Ramos (cell line): ENCODE measurements around the gene RBMXL3.
"Not testable (repeated sequence)": the region's sequence is repeated elsewhere in the genome, so short reads cannot be mapped to it uniquely, and the experiment has no call there.

Experiments used
- in situ Hi-C: fragments of 300-500 bp; cut with MboI; formaldehyde crosslinking; loops from one replicate; pipeline ENCODE4 v1.14.3; 2022; ENCODE audit warnings: low sequenced_read_pairs; ENCODE audit not compliant: unreplicated experiment

RBMXL3 gene

DNA sequence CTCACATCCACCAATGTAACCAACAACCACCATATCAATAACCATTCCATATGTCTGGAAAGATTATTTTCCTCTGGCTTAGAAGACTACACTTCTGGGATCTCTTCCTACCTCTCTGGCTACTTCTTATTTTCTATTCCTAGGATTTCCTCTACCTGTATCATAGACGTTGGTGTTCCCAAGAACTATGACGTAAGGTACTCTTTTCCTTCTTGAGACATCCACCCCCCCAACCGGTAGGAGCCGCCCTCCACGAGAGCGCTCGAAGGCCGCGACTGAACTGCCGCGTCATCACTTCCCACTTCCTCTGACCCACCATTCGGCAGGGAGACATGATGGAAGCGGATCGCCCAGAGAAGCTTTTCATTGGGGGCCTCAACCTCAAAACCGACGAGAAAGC lies at the start of gene RBMXL3:
TSS of gene RBMXL3 (plus strand) at position 301 of the 400 bp plus-strand sequence. CDS start at position 333, 32 bp downstream.
- in situ Hi-C loops, result no loop called here

DNA sequence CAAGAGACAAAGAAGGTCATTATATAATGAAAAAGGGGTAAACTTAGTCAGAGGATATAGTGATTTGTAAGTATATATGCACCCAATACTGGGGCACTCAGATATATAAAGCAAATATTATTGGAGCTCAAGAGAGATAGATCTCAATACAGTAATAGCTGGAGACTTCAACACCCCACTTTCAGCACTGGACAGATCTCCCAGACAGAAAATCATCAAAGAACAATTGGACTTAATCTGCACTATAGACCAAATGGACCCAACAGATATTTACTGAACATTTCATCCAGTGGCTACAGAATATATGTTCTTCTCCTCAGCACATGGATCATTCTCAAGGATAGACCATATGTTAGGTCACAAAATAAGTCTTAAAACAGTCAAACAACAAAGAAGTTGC lies 47.2 kb upstream of the RBMXL3 start:
- in situ Hi-C loops, result no loop called here

DNA sequence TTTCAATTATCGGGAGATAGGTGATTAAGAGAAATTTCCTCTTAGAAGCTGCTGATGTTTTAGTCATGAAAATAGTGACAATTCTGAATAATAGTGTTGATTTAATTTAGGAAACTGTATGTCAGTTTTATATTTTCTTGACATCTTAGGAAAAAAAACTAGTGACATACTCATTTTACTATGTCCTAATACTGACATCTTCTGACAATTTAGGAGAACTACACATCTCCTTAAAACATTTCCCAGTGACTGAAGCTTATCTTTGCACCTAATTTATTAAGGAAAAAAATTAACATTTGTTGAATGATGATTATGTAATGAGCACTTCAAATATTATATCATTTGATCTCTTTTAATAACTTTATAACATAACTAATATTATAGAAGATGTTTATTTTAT lies 42.0 kb upstream of the RBMXL3 start:
- in situ Hi-C loops, result no loop called here

DNA sequence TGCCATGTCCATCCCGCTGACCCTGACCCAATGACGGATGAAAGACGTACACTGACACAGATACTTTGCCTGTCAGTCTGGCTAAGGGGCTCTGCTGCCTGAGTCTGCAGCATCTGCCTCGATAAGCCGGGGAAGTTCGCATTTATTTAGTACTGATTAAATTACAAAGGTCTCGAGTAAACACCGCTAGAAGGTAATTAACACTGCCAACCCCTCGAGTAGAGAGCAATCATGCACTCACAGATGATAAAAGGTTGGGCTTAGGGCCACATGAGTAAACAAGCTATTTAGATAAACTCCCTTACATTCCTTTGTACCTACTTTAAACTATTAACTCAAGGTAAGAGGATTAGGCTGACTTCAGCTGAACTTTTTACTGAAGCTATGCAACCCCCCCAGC lies 16.0 kb upstream of the RBMXL3 start:
- in situ Hi-C loops, result no loop called here

DNA sequence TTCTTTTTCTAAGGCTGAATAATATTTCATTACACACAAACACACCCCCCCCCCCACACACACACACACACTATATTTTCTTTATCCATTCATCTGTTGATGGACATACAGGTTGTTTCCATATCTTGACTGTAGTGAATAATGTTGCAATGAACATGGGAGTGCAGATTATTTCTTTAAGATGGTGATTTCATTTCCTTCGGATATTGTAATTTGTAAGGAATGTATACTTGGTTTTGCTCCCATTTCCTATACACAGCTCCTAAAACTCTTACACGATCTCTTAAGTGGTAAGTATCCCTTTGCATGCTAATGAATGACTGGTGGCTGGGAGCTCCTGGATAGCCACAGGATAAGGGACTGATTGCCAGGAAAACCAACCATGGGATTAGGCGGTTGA lies 14.7 kb upstream of the RBMXL3 start:
- in situ Hi-C loops, result no loop called here

DNA sequence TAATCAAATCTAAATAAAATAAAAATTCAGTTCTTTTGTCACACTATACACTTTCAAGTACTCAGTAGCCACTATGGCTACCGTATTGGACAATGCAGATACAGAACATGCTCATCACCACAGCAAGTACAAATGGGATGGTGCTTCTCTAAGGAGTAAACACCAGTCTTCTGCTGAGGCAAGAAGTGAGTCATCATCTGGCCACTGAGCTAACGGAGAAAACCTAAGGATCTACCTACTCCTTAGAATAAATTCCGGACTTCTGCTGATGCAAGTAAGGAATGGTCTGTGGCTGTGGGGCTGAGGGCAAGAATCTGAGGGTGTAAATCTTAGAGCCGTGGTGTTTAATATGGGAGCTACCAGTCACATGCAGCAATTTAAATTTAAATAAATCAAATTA lies 11.3 kb upstream of the RBMXL3 start:
- in situ Hi-C loops, result no loop called here

DNA sequence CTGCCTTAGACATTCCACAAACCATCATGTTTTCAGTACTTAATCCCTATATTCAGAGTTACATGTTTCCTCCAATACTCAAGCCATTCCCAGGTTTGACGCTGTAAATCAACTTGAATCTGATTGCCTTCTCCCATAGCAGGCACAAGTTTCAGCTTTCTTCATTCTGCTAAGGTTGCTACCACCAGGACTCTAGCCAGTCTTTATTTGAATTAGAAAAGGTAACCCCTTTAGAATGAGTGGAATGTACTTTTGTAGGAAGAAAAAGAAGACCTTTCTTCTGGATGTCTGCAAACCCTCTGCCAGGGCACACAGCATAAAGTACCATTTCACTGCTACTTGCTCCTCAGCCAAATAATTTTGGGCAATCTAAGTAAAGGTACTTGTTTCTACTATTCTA lies 10.7 kb upstream of the RBMXL3 start:
- in situ Hi-C loops, result no loop called here

DNA sequence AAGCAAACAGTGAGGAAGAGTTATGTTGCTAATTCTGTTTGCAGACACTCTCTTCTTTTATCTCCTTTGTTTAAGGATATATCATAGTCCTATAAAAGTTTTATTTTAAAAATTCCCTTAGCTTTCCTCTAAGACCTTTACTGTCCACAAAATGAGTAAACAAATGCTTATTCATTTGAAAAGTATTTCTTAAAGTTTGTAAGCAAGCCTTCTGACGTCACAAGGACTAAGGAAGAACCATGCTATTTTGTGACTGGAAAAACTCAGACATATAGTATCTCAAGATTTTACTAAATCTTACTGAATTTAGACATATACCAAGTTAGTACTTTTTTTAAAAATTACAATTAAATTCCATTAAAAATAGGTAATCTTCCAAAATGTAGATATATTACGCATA lies 5.2 kb upstream of the RBMXL3 start:
- in situ Hi-C loops, result no loop called here

DNA sequence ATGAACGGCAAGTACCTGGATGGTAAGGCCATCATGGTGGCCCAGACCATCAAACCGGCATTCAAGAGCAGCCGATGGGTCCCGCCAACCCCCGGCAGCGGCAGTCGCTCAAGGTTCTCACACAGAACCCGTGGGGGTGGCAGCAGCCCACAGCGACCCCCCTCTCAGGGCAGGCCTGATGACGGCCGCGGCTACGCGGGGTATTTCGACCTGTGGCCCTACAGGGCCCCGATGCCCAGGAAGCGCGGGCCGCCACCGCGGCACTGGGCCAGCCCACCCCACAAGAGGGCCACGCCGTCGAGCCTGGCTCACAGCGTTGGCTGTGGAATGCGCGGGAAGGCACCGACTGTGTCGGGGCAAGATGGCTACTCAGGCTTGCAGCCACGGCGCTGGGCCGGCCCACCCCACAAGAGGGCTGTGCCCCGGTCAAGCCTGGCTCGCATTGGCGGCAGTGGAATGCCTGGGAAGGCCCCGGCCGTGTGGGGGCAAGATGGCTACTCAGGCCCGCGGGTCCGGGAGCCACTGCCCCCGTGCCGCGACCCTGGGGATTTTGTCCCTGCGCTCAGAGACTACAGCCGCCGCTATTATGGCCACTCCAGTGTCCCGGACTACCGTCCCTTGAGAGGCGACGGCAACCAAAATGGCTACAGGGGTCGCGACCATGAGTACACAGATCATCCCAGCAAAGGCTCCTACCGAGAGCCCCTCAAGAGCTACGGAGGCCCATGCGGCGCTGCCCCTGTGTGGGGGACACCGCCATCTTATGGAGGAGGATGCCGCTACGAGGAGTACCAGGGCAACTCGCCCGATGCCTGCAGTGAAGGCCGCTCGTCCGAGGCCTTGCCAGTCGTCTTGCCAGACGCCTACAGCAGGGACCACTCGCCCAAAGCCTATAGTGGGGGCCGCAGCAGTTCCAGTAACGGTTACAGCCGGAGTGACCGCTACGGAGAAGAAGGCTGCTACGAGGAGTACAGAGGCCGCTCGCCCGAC lies 731 bp downstream of the RBMXL3 start:
- in situ Hi-C loops, result no loop called here

DNA sequence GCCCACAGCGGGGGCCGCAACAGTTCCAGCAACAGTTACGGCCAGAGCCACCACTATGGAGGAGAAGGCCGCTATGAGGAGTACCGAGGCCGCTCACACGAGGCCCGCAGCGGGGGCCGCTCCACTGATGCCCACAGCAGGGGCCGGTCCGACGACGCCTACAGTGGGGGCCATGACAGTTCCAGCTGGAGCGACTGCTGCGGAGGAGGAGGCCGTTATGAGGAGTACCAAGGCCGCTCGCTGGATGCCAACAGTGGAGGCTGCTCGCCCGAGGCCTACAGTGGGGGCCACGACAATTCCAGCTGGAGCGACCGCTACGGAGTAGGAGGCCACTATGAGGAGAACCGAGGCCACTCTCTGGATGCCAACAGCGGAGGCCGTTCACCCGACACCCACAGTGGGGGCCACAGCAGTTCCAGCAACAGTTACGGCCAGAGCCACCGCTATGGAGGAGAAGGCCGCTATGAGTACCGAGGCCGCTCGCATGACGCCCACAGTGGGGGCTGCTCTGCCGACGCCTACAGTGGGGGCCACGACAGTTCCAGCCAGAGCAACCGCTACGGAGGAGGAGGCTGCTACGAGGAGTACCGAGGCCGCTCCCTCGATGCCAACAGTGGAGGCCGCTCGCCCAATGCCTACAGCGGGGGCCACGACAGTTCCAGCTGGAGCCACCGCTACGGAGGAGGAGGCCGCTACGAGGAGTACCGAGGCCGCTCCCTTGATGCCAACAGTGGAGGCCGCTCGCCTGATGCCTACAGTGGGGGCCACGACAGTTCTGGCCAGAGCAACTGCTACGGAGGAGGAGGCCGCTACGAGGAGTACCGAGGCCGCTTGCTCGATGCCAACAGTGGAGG lies 1.7 kb downstream of the RBMXL3 start:
- in situ Hi-C loops, result no loop called here

DNA sequence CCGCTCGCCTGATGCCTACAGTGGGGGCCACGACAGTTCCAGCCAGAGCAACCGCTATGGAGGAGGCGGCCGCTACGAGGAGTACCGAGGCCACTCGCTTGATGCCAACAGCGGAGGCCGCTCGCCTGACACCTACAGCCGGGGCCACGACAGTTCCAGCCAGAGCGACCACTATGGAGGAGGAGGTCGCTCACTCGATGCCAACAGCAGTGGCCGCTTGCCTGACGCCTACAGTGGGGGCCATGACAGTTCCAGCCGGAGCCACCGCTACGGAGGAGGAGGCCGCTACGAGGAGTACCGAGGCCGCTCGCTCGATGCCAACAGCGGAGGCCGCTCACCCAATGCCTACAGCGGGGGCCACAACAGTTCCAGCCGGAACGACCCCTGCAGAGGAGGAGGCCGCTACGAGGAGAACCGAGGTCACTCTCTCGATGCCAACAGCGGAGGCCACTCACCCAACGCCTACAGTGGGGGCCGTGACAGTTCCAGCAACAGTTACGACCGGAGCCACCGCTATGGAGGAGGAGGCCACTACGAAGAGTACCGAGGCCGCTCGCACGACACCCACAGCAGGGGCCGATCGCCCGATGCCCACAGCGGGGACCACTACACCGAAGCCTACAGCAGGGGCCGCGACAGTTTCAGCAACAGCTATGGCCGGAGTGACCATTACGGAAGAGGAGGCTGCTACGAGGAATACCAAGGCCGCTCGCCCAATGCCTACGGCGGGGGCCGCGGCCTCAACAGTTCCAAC lies 2.5 kb downstream of the RBMXL3 start:
- in situ Hi-C loops, result no loop called here

DNA sequence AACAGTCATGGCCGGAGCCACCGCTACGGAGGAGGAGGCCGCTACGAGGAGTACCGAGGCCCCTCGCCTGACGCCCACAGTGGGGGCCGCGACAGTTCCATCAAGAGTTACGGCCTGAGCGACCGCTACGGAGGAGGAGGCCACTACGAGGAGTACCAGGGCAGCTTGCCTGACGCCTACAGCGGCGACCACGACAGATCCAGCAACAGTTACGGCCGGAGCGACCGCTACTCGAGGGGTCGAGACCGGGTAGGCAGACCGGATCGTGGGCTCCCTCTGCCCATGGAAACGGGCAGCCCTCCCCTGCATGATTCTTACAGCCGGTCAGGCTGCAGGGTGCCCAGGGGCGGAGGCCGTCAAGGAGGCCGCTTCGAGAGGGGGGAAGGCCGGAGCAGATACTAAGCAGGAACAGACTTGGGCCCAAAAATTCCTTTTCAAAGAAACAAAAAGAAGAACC lies 3.1 kb downstream of the RBMXL3 start:
- in situ Hi-C loops, result no loop called here

DNA sequence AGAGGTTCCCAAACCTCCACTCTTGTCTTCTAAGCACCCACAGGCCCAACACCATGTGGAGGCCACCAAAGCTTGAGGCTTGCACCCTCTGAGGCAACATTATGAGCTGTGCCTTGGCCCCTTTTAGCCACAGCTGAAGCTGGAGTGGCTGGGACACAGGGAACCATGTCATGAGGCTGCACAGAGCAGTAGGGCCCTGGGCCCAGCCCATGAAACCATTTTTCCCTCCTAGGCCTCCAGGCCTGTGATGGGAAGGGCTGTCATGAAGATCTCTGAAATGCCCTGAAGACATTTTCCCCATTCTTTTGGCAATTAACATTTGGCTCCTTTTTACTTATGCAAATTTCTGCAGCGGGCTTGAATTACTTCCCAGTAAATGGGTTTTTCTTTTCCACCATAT lies 14.8 kb downstream of the RBMXL3 start:
- in situ Hi-C loops, result no loop called here

DNA sequence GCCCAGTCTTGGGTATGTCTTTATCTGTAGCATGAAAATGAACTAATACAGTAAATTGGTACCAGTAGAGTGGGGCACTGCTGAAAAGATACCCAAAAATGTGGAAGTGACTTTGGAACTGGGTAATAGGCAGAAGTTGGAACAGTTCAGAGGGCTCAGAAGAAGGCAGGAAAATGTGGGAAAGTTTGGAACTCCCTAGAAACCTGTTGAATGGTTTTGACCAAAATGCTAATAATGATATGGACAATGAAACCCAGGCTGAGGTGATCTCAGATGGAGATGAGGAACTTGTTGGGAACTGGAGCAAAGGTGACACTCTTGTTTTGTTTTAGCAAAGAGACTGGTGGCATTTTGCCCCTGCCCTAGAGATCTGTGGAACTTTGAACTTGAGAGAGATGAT lies 20.3 kb downstream of the RBMXL3 start:
- in situ Hi-C loops, result not testable (repeated sequence)

DNA sequence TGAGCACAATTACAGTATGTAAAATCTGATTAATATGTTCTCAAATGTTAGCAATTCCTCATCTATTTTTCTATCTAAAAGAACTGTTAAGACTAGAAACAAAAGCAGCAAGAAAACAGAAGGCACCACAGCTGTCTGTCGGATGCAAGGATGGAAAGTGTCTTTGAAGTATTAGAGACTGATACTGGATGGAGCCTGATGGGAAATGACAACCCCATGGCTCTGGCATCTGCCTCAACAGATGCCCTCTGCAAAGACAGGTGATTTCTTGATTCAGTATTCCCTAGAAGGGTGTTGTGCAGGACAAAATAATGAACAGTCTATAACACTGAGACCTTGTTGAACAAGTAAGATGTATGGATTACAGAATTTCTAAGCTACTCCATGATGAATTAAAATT lies 24.9 kb downstream of the RBMXL3 start:
- in situ Hi-C loops, result no loop called here

DNA sequence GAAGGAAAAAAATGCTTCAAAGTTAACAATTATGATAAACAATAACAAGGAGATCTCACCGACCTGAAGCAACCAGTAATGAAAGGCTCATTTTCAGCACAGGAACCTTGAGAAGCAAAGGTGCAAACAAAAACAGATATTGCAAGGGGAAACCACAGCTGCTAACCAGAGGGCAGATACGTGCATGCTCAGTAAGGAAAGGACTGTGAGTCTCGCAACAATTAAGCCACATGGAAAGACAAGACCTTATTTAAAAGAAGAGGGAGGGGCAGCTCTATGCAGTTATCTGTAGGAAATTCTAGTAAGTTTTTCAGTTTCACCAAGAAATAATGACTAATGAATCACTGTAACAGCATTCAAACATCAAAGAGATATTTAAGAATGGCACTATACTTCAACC lies 25.4 kb downstream of the RBMXL3 start:
- in situ Hi-C loops, result no loop called here

DNA sequence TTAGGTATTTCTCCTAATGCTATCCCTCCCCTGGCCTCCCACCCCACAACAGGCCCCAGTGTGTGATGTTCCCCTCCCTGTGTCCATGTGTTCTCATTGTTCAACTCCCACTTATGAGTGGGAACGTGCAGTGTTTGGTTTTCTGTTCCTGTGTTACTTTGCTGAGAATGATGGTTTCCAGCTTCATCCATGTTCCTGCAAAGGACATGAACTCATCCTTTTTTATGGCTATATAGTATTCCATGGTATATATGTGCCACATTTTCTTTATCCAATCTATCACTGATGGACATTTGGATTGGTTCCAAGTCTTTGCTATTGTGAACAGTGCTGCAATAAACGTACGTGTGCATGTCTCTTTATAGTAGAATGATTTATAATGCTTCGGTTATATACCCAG lies 28.1 kb downstream of the RBMXL3 start:
- in situ Hi-C loops, result not testable (repeated sequence)

DNA sequence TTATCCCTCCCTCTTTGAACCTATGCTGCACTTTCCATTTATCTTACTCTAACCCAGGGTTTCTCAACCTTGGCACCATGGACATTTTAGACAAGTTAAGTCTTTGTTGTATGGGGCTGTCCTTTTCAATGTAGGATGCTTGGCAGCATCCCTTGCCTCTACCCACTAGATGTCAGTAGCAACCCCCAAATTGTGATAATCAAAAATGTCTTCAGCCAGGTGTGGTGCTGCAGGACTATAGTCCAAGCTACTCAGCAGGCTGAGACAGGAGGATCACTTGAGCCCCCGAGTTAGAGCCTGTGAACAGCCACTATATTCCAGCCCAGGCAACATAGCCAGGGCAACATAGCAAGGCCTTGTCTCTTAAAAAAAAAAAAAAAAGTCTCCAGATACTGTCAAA lies 37.7 kb downstream of the RBMXL3 start:
- in situ Hi-C loops, result no loop called here

DNA sequence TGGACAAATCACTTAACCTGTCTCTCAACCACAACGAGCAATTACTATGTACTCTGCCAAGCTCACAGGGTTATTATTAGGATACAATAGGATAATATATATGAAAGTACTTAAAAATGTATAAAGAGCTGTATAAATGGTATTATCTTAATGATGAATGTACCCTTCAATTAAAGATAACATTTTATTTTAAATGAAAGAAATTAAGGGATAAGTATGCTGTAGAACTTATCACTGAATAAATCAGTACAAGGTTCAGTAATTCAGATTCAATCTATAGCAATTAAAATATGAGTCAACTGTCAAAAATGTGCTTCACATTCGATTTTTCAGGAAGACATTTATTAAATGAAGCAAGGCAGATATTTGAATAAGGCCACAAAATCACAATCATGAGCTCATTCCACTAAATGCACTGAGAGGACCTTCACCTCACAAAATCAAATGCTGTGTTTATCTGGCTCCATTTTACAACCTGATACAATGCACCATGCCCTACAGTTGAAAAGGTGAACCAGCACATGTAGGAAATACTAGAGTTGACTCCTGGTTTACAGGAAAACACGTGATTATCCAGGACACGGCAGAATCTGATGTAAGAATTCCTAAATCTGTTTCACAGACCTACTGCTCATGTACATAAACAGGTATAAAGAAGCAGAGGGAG lies 40.3 kb downstream of the RBMXL3 start:
- in situ Hi-C loops, result no loop called here

DNA sequence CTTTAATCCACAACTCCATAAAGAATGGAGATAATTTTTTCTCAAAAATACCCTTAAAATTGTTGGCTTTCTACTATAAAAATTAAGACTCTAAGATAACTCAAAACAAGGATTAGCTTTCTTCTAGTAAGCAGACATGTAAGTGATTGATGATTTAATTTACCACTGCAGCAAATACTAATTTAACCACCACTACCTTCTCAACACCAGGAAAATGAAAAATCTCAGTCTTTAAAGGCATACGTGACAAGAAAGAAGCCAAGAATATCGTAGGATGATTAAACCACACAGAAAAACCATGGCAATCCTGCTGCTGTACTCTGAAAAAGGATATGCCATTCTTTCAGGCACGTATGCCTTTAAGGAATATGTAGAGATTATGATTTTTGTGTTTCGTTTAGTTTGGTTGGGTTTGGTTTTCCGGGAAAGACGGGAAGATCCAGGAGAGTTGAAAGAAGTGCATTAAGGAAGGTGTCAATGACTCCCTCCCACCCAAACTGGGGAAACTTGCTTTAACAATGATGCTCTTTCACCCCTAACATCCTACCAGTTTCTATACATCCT lies 43.8 kb downstream of the RBMXL3 start:
- in situ Hi-C loops, result no loop called here
